ENCODE measurements around the gene ADIRF.

DNA sequence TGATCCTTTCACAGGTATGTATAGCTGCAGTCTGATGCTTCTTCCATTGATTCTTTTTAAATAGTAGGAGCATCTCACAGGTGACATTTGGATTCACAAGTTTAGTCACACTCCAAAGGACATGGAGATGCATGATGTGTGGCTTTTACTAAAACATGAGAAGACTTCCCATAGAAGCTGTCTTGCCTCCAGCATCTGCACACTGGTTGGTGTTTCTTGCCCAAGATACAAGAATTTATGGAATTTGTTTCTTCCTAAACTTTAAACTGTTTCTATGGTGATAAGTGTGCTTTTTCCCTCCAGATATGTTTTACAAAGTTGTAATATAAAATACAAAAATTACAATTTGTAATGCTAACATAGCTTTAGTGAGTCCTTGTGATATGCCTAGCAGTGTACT lies 24.2 kb downstream of the ADIRF start:
- TF ChIP-seq CTCF (IDR thresholded peaks at IDR 0.05; ENCODE audit: poor library complexity, severe bottlenecking) = no peak
- no peak for TF ChIP-seq SMC3 (conservative IDR thresholded peaks at IDR 0.05; ENCODE audit: poor library complexity)
